K562 (cell line): Measurements from ENCODE around the gene CEP89.

Source experiments
- CTCF ChIP-seq, 3 experiments: IDR thresholded peaks in 2 of 3; conservative IDR thresholded peaks in 1 of 3; 2 replicates each; pipeline ENCODE4 v1.5.1; 2011 to 2012; ENCODE audit warnings: low read length in 3 of 3, mild to moderate bottlenecking in 3 of 3, control low read depth in 2 of 3, improper control_type of control experiment in 1 of 3, inconsistent platforms in 1 of 3, low read depth in 1 of 3, mixed read lengths in 1 of 3, moderate library complexity in 1 of 3; ENCODE audit not compliant: insufficient read depth in 2 of 3
- POLR2AphosphoS2 ChIP-seq: IDR thresholded peaks from 2 replicates; pipeline ENCODE4 v1.6.1; 2012; ENCODE audit warnings: low read length, improper control_type of control experiment
- RFX5 ChIP-seq: IDR thresholded peaks from 2 replicates; pipeline ENCODE4 v1.6.1; 2011; ENCODE audit warnings: low read depth, mild to moderate bottlenecking, improper control_type of control experiment, low read length

GRCh38 chr19:32933571-32933970, 38.2 kb downstream of the CEP89 start:
- no peak for TF ChIP-seq POLR2AphosphoS2
- no peak for TF ChIP-seq RFX5
- TF ChIP-seq CTCF (IDR thresholded peaks at IDR 0.05 in 2 of 3, conservative IDR thresholded peaks at IDR 0.05 in 1 of 3; ENCODE audit: insufficient read depth in 2 of 3, low read depth in 1 of 3, low read length in 3 of 3) = no peak
